Heart left ventricle (tissue), 16 donors: ENCODE measurements around the gene PLEKHN1. TPM values are rescaled to one million over a fixed set of nuclear protein-coding genes. Genes with fewer than 3 reads are reported as not detected.

ENCODE experiments used
- ATAC-seq, 4 donors: fragments of 200-7000 bp; cut with Tn5 transposase; one replicate each; pipeline ENCODE4 v1.9.1; 2020 to 2022; ENCODE audit warnings: moderate library complexity in 4 of 4, mild to moderate bottlenecking in 3 of 4, moderate number of reproducible peaks in 1 of 4
- DNase-seq, 5 donors: peaks; one replicate each; pipeline ENCODE4 v3.0.0-alpha.2; 2020
- H3K27ac ChIP-seq, 12 donors: fragments of 200-600 bp; sonication (generic) in 4 of 12; one replicate each; pipeline versions ENCODE4 v1.5.0 to v1.8.0; 2016 to 2022; ENCODE audit warnings: mild to moderate bottlenecking in 2 of 12
- H3K27me3 ChIP-seq, 9 donors: fragments of 200-600 bp; sonication (generic) in 2 of 9; one replicate each; pipeline versions ENCODE4 v1.5.1 to v1.8.0; 2016 to 2022; ENCODE audit warnings: mild to moderate bottlenecking in 3 of 9
- H3K36me3 ChIP-seq, 9 donors: fragments of 200-600 bp; sonication (generic) in 2 of 9; one replicate each; pipeline versions ENCODE4 v1.5.0 to v1.8.0; 2018 to 2022; ENCODE audit warnings: mild to moderate bottlenecking in 2 of 9
- H3K4me1 ChIP-seq, 12 donors: fragments of 200-600 bp; sonication (generic) in 4 of 12; one replicate each; pipeline versions ENCODE4 v1.5.0 to v1.8.0; 2016 to 2022; ENCODE audit warnings: mild to moderate bottlenecking in 3 of 12
- H3K4me3 ChIP-seq, 12 donors: fragments of 200-600 bp; sonication (generic) in 4 of 12; one replicate each; pipeline versions ENCODE4 v1.5.0 to v1.8.0; 2017 to 2022; ENCODE audit warnings: mild to moderate bottlenecking in 9 of 12, moderate library complexity in 4 of 12
- H3K9me3 ChIP-seq, 12 donors: fragments of 200-600 bp; sonication (generic) in 4 of 12; one replicate each; pipeline versions ENCODE4 v1.5.0 to v1.8.0; 2016 to 2022; ENCODE audit warnings: mild to moderate bottlenecking in 1 of 12
- CTCF ChIP-seq, 12 donors: fragments of 200-600 bp; sonication (generic) in 4 of 12; IDR thresholded peaks; one replicate each; pipeline versions ENCODE4 v1.5.0 to v1.8.0; 2018 to 2022; ENCODE audit warnings: antibody characterized with exemption in 12 of 12, mild to moderate bottlenecking in 5 of 12
- POLR2A ChIP-seq, 2 donors: fragments of 450-650 bp; IDR thresholded peaks; one replicate each; pipeline ENCODE4 v1.6.1; 2017; ENCODE audit warnings: antibody characterized with exemption in 2 of 2, mild to moderate bottlenecking in 2 of 2, moderate library complexity in 2 of 2
- WGBS, 4 donors: extraction: QIAGEN DNeasy Blood & Tissue Kit in 2 of 4; methylation state at CpG; one replicate each; pipeline versions ENCODE4 v1.1.5 to v1.1.7; 2013 to 2018; 5-methylcytosine and 5-hydroxymethylcytosine counted together
- intact Hi-C, 10 donors: fragments of 100-400 bp; cut with DNase I; formaldehyde crosslinking; loops; one replicate each; pipeline versions ENCODE4 v1.11.1 to v1.14.2; 2022
- polyA plus RNA-seq, 2 donors: library from polyadenylated mRNA; stranded (reverse); fragments of 200-250 nt; gene quantifications; one replicate each; pipeline ENCODE4 v1.2.3, GENCODE V29; 2013
- total RNA-seq, 9 donors: library from RNA; depleted of rRNA in 2 of 9; stranded (reverse); fragments of >200 nt in 2 of 9; fragmentation: NEBNext Ultra II Directional in 3 of 9; extraction: Animal tissue kit (Norgen Biotek cat#: 25700) in 3 of 9; gene quantifications; one replicate each; pipeline versions ENCODE4 v1.1.0 to v1.2.4, GENCODE V29; 2016 to 2023
- donor health status: ischemic (EF 13 %, LVEDD 7.1; RV severe dilation, severe dysfunction).
- donor health status: healthy with polysubstance abuse.
- donor health status: DM: no; HTN: yes; CAD: no.
- donor health status: DM: no; HTN: no; CAD: no.
- donor health status: ischemic (EF 25% LVEDD 6.9; RV normal size, moderate dysfunction).
- donor health status: ischemic (EF 25% LVEDD 5.7; RV mildly dilated, moderate dysfunction).
- donor health status: healthy.
- donor health status: DM: yes; HTN: yes; CAD: no.
- donor health status: ischemic (EF 35%, LVEDD 5.7; RV mildly dilated, moderate dysfunction).
- donor health status: nonischemic (EF 11% LVEDD 7.7; RV severe dilation, severe dysfunction).
- donor health status: DM: yes; HTN: yes; CAD: no.
- donor health status: PGD.
- donor health status: ischemic (EF 29% LVEDD 5.4; RV normal size, mild dysfunction).
- donor health status: nonischemic (EF 23%, LVEDD 6.1; RV moderate dilation, normal function).

PLEKHN1 gene
- total and polyA plus RNA-seq, 11 donors, result 0.15 to 0.63 (median 0.26) TPM; not detected in 7

GRCh38 chr1:959731-960362 lies 6.4 kb upstream of the PLEKHN1 start:
- DNase-seq (no peak), ATAC-seq (peak in 2 of 4 donors; percentile 1 to 17)
- 19 to 32% (median 27%) methylated on average over 34 to 57 of the region's 57 CpGs for WGBS, 4 donors
- Histone ChIP-seq H3K36me3 (peaks cover 0 to 34% (median 21%) of the 10 kb centered on the region in 9 donors), H3K27me3 (no peaks in the 10 kb centered on the region), H3K4me3 (peak overlapping the region; percentile 57 to 100 (median 92)), H3K9me3 (no peaks in the 10 kb centered on the region), H3K4me1 (peaks cover 0 to 34% (median 22%) of the 10 kb centered on the region in 12 donors), H3K27ac (peak overlapping the region in 2 of 12 donors; percentile 2 to 49)
- intact Hi-C loops, result loop anchor here in 3 of 10 donors (5.0 to 10.0 kb wide), 2 partner anchors 53 to 55 kb away; no protein-coding TSS in a partner anchor
- TF ChIP-seq CTCF (IDR thresholded peaks at IDR 0.05) (no peak), POLR2A (IDR thresholded peaks at IDR 0.05) (no peak)

- H3K27ac ChIP-seq, result peak within 1 kb of the TSS in 3 of 12 donors; percentile 32 to 66 (median 49)
Observed at GRCh38 chr1:960363-961131, 5.7 kb upstream of the PLEKHN1 start, which contains the start of gene KLHL17. KLHL17 (plus strand) TSS chr1:960584; CDS start chr1:960694, 110 bp downstream.

GRCh38 chr1:961132-961669 lies 5.1 kb upstream of the PLEKHN1 start:
- H3K4me1 ChIP-seq, result peaks cover under 1 to 38% (median 24%) of the 10 kb centered on the region in 12 donors
- H3K27ac ChIP-seq, result peak overlapping the region in 3 of 12 donors; percentile 32 to 66 (median 49)
- H3K9me3 ChIP-seq, result no peaks in the 10 kb centered on the region
- ATAC-seq, result no peak
- no peak for DNase-seq
- intact Hi-C loops, result loop anchor here in 1 of 10 donors (10.0 kb wide), 1 partner anchor 56 kb away; no protein-coding TSS in a partner anchor
- H3K27me3 ChIP-seq, result peaks cover 0 to 3% (median 0%) of the 10 kb centered on the region in 9 donors
- peaks cover 0 to 20% (median 8%) of the 10 kb centered on the region in 9 donors for H3K36me3 ChIP-seq
- 35 to 53% (median 36%) methylated on average over 24 to 56 of the region's 56 CpGs for WGBS, 4 donors
- TF ChIP-seq POLR2A (IDR thresholded peaks at IDR 0.05) (no peak), CTCF (IDR thresholded peaks at IDR 0.05) (no peak)
- peak overlapping the region; percentile 57 to 100 (median 84) for H3K4me3 ChIP-seq

More at GRCh38 chr1:960363-961131, 5.7 kb upstream of the PLEKHN1 start, which contains the start of gene KLHL17:
- H3K36me3 ChIP-seq, result peaks cover 0 to 27% (median 14%) of the 10 kb centered on the region in 9 donors
- intact Hi-C loops, result loop anchor here in 1 of 10 donors (10.0 kb wide), 1 partner anchor 56 kb away; no protein-coding TSS in a partner anchor
- TF ChIP-seq POLR2A (IDR thresholded peaks at IDR 0.05), result peak in 1 of 2 donors; percentile 27
- no peak for TF ChIP-seq CTCF (IDR thresholded peaks at IDR 0.05)
- H3K27me3 ChIP-seq, result no peaks in the 10 kb centered on the region
- ATAC-seq (peak in 3 of 4 donors; percentile 36 to 69 (median 40)), DNase-seq (peak; percentile 66 to 89 (median 82))
- no peaks in the 10 kb centered on the region for H3K9me3 ChIP-seq
- peak within 1 kb of the TSS; percentile 83 to 100 (median 95) for H3K4me3 ChIP-seq
- WGBS, 4 donors, result 1% methylated on average over 47 to 109 of the region's 109 CpGs
- peaks cover 0 to 34% (median 22%) of the 10 kb centered on the region in 12 donors for H3K4me1 ChIP-seq
